ENCODE measurements around the gene ITGA6.

Gene ITGA6

DNA sequence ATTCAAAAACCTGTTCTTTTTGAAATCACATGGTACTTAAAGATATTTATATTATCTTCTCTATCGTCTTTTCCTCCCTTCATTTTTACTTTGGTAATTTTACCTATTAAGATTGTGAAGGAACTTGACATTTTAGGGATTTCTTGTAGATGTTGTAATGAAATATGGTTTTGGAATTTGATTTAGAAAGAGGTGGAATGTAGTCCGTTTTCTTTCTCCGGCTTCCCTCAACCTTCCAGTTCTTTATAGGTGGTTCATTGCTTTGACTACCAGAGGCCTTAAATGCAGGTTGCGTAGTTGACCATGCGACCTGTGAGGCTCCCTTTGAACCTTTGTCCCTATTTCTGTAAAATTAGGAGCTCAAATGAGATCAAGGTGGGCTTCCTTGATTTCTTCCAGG, 24.5 kb downstream of the ITGA6 start:
- TF ChIP-seq, protein P1, sequence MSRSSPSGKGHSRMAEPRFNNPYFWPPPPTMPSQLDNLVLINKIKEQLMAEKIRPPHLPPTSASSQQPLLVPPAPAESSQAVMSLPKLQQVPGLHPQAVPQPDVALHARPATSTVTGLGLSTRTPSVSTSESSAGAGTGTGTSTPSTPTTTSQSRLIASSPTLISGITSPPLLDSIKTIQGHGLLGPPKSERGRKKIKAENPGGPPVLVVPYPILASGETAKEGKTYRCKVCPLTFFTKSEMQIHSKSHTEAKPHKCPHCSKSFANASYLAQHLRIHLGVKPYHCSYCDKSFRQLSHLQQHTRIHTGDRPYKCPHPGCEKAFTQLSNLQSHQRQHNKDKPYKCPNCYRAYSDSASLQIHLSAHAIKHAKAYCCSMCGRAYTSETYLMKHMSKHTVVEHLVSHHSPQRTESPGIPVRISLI (tag by site-specific recombination; IDR thresholded peaks at IDR 0.05), result no peak
- TF ChIP-seq ZNF132 (tag by site-specific recombination; IDR thresholded peaks at IDR 0.05; ENCODE audit: borderline replicate concordance) (no peak), KLF16 (tag by site-specific recombination; IDR thresholded peaks at IDR 0.05) (no peak), ZNF280D (tag by site-specific recombination; IDR thresholded peaks at IDR 0.05) (no peak), IKZF3 (tag by site-specific recombination; IDR thresholded peaks at IDR 0.05) (no peak), ZSCAN30 (tag by site-specific recombination; IDR thresholded peaks at IDR 0.05) (no peak), ZNF2 (tag by site-specific recombination; IDR thresholded peaks at IDR 0.05) (no peak), ZNF426 (tag by site-specific recombination; IDR thresholded peaks at IDR 0.05) (no peak), ZFHX2 (tag by site-specific recombination; conservative IDR thresholded peaks at IDR 0.05) (no peak), ZFP41 (tag by site-specific recombination; IDR thresholded peaks at IDR 0.05; ENCODE audit: borderline replicate concordance) (no peak), KLF7 (tag by site-specific recombination; IDR thresholded peaks at IDR 0.05; ENCODE audit: borderline replicate concordance) (no peak), ZNF433 (tag by site-specific recombination; IDR thresholded peaks at IDR 0.05; ENCODE audit: low read depth) (no peak), SCRT2 (tag by site-specific recombination; IDR thresholded peaks at IDR 0.05) (no peak), ZNF791 (tag by site-specific recombination; IDR thresholded peaks at IDR 0.05) (no peak), ZNF416 (tag by site-specific recombination; IDR thresholded peaks at IDR 0.05) (no peak)
- TF ChIP-seq, protein P2, sequence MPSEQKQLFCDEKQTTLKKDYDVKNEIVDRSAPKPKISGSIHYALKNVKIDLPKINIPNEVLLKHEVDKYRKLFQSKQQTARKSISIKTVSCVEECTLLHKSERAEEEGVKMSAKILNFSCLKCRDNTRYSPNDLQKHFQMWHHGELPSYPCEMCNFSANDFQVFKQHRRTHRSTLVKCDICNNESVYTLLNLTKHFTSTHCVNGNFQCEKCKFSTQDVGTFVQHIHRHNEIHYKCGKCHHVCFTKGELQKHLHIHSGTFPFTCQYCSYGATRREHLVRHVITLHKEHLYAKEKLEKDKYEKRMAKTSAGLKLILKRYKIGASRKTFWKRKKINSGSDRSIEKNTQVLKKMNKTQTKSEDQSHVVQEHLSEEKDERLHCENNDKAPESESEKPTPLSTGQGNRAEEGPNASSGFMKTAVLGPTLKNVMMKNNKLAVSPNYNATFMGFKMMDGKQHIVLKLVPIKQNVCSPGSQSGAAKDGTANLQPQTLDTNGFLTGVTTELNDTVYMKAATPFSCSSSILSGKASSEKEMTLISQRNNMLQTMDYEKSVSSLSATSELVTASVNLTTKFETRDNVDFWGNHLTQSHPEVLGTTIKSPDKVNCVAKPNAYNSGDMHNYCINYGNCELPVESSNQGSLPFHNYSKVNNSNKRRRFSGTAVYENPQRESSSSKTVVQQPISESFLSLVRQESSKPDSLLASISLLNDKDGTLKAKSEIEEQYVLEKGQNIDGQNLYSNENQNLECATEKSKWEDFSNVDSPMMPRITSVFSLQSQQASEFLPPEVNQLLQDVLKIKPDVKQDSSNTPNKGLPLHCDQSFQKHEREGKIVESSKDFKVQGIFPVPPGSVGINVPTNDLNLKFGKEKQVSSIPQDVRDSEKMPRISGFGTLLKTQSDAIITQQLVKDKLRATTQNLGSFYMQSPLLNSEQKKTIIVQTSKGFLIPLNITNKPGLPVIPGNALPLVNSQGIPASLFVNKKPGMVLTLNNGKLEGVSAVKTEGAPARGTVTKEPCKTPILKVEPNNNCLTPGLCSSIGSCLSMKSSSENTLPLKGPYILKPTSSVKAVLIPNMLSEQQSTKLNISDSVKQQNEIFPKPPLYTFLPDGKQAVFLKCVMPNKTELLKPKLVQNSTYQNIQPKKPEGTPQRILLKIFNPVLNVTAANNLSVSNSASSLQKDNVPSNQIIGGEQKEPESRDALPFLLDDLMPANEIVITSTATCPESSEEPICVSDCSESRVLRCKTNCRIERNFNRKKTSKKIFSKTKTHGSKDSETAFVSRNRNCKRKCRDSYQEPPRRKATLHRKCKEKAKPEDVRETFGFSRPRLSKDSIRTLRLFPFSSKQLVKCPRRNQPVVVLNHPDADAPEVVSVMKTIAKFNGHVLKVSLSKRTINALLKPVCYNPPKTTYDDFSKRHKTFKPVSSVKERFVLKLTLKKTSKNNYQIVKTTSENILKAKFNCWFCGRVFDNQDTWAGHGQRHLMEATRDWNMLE (tag by site-specific recombination; conservative IDR thresholded peaks at IDR 0.05; ENCODE audit: low read depth), result no peak
- TF ChIP-seq, protein P3, sequence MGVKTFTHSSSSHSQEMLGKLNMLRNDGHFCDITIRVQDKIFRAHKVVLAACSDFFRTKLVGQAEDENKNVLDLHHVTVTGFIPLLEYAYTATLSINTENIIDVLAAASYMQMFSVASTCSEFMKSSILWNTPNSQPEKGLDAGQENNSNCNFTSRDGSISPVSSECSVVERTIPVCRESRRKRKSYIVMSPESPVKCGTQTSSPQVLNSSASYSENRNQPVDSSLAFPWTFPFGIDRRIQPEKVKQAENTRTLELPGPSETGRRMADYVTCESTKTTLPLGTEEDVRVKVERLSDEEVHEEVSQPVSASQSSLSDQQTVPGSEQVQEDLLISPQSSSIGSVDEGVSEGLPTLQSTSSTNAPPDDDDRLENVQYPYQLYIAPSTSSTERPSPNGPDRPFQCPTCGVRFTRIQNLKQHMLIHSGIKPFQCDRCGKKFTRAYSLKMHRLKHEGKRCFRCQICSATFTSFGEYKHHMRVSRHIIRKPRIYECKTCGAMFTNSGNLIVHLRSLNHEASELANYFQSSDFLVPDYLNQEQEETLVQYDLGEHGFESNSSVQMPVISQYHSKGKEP (tag by site-specific recombination; IDR thresholded peaks at IDR 0.05), result no peak
- Histone ChIP-seq H3K9me3 (ENCODE audit: control insufficient read depth, insufficient read depth, low read depth, low read length) (no peaks in the 10 kb centered on the region), H3K4me3 (ENCODE audit: low read depth, low read length) (no peak overlapping the region), H3K27ac (ENCODE audit: extremely low read depth, low read depth, low read length) (no peak overlapping the region), H3K36me3 (ENCODE audit: control insufficient read depth in 2 of 2, insufficient read depth in 1 of 2, low read length in 2 of 2) (no peaks in the 10 kb centered on the region), H3K4me1 (ENCODE audit: control insufficient read depth, insufficient read depth, low read length) (no peaks in the 10 kb centered on the region)
- ChIA-PET POLR2A (no interaction called here), CTCF (interaction anchor here (0.5 to 2.6 kb wide), 2 partner anchors 10 to 280 kb away, joined by 3 to 21 read pairs; no protein-coding TSS in a partner anchor)

All from HEK293 (cell line).